GM12878 (cell line): ENCODE measurements around the gene KLLN.
"Not testable (repeated sequence)": the region's sequence is repeated elsewhere in the genome, so short reads cannot be mapped to it uniquely, and the experiment has no call there.

Experiments
- BACH1 ChIP-seq: fragments of 450-650 bp; IDR thresholded peaks from 2 replicates; pipeline ENCODE4 v1.6.1; 2017; ENCODE audit warnings: mild to moderate bottlenecking, borderline replicate concordance
- CTCF ChIP-seq, 3 experiments: IDR thresholded peaks in 2 of 3; conservative IDR thresholded peaks in 1 of 3; 2 replicates each; pipeline ENCODE4 v1.5.1; 2011; ENCODE audit warnings: low read depth in 3 of 3, low read length in 3 of 3, mild to moderate bottlenecking in 3 of 3, control low read depth in 2 of 3, moderate library complexity in 2 of 3, inconsistent platforms in 1 of 3, mixed read lengths in 1 of 3; ENCODE audit not compliant: control insufficient read depth in 2 of 3, insufficient read depth in 1 of 3; ENCODE audit errors: extremely low read depth in 1 of 3
- ESRRA ChIP-seq: IDR thresholded peaks from 2 replicates; pipeline ENCODE4 v1.6.1; 2012; ENCODE audit warnings: mild to moderate bottlenecking, low read length, improper control_type of control experiment
- FOXM1 ChIP-seq: IDR thresholded peaks from 2 replicates; pipeline ENCODE4 v1.6.1; 2012; ENCODE audit warnings: low read depth, mild to moderate bottlenecking, inconsistent platforms, low read length, moderate library complexity
- HCFC1 ChIP-seq: fragments of 150-350 bp; IDR thresholded peaks from 2 replicates; pipeline ENCODE4 v1.6.1; 2014; ENCODE audit warnings: low read length
- JUND ChIP-seq: IDR thresholded peaks from 2 replicates; pipeline ENCODE4 v1.6.1; 2012; ENCODE audit warnings: low read depth, mild to moderate bottlenecking, low read length, improper control_type of control experiment, moderate library complexity
- KDM1A ChIP-seq: fragments of 200-600 bp; sonication (generic); IDR thresholded peaks from 2 replicates; pipeline ENCODE4 v1.6.1; 2016; ENCODE audit warnings: borderline replicate concordance
- MYC ChIP-seq: IDR thresholded peaks from 2 replicates; pipeline ENCODE4 v1.6.1; 2011; ENCODE audit warnings: mild to moderate bottlenecking, low read length, moderate library complexity, inconsistent platforms; ENCODE audit not compliant: insufficient read depth, insufficient replicate concordance, insufficient read length, severe bottlenecking
- NBN ChIP-seq: fragments of 450-650 bp; IDR thresholded peaks from 2 replicates; pipeline ENCODE4 v1.6.1; 2016
- NFXL1 ChIP-seq: fragments of 450-650 bp; IDR thresholded peaks from 2 replicates; pipeline ENCODE4 v1.6.1; 2017; ENCODE audit warnings: antibody characterized with exemption, mild to moderate bottlenecking, borderline replicate concordance
- POLR2A ChIP-seq: IDR thresholded peaks from 2 replicates; pipeline ENCODE4 v1.6.1; 2011; ENCODE audit warnings: low read depth, mild to moderate bottlenecking, low read length
- SUZ12 ChIP-seq: fragments of 200-600 bp; sonication (generic); IDR thresholded peaks from one replicate; pipeline ENCODE4 v1.6.1; 2018; ENCODE audit warnings: antibody characterized with exemption, mild to moderate bottlenecking; ENCODE audit not compliant: unreplicated experiment
- ZNF24 ChIP-seq: fragments of 450-650 bp; IDR thresholded peaks from 2 replicates; pipeline ENCODE4 v1.6.1; 2017; ENCODE audit warnings: antibody characterized with exemption, mild to moderate bottlenecking

DNA sequence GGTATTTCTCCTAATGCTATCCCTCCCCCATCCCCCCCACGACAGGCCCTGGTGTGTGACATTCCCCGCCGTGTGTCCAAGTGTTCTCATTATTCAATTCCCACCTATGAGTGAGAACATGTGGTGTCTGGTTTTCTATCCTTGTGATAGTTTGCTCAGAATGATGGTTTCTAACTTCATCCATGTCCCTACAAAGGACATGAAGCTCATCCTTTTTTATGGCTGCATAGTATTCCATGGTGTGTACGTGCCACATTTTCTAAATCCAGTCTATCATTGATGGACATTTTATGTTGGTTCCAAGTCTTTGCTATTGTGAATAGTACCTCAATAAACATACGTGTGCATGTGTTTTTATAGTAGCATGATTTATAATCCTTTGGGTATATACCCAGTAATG lies 8.1 kb downstream of the KLLN start:
- not testable (repeated sequence) for TF ChIP-seq NBN; ESRRA; POLR2A; SUZ12; BACH1; FOXM1; NFXL1; CTCF (IDR thresholded peaks at IDR 0.05 in 2 of 3, conservative IDR thresholded peaks at IDR 0.05 in 1 of 3; ENCODE audit: control insufficient read depth in 2 of 3, extremely low read depth in 1 of 3, insufficient read depth in 1 of 3, low read depth in 3 of 3, low read length in 3 of 3); MYC; JUND; HCFC1; ZNF24; KDM1A
